Stimulated activated CD4-positive, alpha-beta T cell treated with anti-CD3 and anti-CD28 coated beads, Interleukin-4, amount 100 ng/mL, for 4 hours (primary cell): ENCODE results near the gene IFT57.
"Not testable (repeated sequence)": the region's sequence is repeated elsewhere in the genome, so short reads cannot be mapped to it uniquely, and the experiment has no call there.

Source experiments
- DNase-seq, 2 experiments: peaks; one replicate each; pipeline ENCODE4 v3.0.0-alpha.2; 2020

Gene IFT57

DNA sequence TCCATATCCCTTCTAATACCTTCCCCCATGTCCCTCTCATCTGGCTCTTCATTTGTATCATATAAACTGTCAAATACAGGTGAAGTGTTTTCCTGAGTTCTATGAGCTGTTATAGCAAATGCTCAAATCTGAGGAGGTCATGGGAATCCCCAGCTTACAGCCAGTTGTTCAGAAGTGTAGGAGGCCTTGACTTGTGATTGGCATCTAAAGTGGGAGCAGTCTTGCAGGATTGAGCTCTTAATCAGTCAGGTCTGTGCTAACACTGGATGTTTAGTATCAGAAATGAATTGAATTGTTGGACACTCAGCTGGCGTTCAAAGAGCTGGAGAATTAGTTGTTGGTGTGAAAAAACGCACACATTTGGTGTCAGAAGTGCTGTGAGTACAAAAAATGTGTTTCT, 65.0 kb downstream of the IFT57 start:
- no peak for DNase-seq

DNA sequence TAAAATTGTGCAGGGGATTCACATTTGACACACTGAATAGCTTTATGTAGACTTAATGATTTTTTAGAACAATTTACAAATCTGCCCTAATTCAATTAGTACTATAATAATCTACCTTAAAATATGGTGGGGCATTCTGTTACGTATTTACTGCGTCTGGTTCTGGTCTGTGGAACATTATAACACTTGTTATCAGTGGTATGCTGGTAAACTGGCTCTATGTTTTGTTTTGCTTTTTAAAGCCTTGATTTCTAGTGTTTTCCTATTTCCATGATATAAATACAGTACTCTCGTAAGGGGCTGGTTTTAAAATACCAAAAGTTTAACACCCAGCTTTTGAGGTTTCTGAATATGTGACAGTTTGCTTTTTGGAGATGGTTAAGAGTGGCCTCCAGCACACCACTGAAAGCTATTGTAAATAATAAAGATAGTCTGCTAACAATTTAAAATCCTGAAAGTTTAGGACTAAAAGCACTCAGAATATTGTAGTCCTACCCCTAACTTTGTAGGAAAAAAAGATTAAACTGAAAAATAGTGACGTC, 65.8 kb downstream of the IFT57 start:
- no peak for DNase-seq

DNA sequence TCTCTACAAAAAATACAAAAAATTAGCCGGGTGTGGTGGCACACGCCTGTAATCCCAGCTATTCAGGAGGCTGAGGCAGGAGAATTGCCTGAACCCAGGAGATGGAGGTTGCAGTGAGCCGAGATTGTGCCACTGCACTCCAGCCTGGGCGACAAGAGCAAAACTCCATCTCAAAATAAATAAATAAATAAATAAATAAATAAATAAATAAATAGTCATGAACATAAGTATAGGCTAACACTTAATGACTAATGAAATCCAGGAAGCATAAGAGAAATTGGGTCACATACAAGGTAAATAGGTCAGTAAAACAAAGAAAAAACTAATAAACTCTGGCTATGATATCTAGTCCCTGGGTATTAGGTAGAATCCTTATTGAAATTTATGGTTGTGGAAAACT, 66.6 kb downstream of the IFT57 start:
- not testable (repeated sequence) for DNase-seq

DNA sequence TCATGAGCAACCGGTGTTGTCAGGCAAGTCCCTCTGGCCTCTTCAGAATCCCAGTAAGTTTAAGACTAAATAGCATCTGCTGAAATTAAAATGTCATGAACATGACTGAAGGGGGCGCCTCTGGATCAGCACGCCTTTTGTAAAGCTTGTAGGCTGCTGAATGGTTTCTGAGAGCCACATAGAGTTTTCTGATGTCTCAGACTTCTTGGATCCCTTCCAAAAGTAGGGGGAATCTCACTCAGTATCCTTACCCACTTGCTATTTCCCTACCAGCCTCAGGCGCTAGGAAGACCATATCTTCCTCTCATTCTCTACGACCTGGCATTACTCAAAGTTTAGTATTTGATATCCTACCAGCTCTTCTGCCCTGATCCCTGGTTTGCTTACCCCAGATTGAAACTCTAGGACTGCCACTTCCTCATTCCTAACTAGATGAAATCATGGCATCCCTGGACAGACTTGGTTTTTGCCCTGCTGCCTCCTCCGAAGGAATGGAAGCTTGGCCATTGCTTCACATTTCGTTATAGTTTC, 68.7 kb downstream of the IFT57 start:
- DNase-seq = peak; percentile 43 to 47

DNA sequence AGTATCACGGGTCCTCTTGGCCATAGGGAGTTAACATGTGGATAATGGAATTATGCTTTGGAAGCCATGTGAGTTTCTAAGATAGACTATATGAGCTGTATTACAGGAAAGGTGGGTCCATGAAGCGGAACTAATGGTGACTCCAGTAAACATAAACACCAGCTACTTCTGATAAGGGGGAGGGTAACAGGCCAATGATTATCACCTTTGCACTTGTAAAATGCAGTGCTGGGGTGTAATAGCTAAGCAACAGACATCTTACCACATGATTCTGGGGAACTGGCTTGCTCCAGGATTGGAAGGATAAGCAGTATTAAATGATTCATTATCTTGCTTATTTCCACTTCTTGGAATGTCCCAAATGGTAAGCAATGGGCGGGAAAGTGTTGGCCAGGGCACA, 70.0 kb downstream of the IFT57 start:
- no peak for DNase-seq

DNA sequence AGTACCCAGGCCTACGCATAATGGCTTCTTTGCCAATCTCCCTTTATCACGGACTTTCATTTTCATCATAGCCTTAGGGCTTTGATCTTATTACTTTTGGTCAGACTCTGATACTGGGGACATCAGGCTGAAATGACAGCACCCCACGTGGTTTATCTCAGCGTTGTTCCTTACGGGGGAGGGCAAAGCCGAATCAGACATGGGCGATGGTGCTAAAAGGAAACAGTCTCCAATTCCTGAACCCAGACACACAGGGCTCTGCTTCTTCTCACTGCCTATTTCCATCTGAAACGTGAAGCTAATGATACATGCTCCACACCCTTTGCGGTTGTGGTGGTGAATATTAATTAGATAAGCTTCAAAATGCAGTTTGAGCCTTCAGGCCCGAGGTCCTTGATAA, 72.0 kb downstream of the IFT57 start:
- no peak for DNase-seq

DNA sequence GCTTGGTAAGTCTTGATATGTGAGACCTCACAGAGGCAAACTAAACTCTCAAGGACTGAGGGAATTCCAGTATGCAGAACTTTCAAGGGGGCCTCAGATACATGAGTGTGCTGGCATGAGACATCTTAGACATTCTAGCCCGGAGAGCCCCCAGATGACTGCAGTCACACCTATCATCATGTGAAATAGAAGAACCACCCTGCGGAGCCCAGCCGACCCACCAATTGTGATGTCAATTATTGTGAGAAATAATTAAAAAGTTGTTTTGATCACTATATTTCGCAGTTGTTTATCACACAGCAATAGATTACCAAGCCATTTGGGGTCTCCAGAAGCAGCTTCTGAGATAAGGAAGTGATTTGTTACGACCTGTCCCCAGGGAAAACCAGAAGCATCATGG, 76.1 kb downstream of the IFT57 start:
- no peak for DNase-seq

DNA sequence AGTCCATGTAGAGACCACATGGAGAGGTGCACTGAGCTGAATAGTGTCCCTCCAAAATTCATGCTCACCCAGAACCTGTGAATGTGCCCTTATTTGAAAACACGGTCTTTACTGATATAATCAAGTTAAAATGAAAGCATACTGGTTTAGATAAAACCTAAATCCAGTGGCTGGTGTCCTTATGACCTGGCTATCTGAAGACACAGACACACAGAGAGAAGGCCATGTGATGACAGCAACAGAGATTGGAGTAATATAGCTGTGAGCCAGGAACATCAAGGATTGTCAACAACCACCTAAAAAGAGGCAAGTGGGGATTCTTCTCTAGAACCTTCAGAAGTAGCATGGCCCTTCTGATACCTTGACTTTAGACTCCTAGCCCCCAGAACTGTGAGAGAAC, 76.6 kb downstream of the IFT57 start:
- no peak for DNase-seq

DNA sequence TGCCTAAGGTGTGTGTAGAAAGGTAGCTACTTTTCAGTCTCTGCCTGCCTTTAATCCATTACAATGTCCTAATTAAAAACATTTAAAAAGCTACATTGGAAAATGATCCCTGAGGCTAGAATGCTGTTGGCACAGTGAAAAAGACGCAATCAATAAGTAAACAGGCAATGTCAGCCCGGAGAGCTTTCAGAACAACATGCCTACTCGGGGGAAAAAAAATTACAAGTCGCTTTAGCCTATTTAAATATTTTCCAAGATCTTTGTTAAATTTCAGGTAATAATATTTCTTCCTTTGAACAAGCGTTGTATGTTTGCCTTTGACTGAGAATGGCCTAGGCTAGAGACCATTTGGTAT, 84.8 kb downstream of the IFT57 start:
- DNase-seq = no peak

DNA sequence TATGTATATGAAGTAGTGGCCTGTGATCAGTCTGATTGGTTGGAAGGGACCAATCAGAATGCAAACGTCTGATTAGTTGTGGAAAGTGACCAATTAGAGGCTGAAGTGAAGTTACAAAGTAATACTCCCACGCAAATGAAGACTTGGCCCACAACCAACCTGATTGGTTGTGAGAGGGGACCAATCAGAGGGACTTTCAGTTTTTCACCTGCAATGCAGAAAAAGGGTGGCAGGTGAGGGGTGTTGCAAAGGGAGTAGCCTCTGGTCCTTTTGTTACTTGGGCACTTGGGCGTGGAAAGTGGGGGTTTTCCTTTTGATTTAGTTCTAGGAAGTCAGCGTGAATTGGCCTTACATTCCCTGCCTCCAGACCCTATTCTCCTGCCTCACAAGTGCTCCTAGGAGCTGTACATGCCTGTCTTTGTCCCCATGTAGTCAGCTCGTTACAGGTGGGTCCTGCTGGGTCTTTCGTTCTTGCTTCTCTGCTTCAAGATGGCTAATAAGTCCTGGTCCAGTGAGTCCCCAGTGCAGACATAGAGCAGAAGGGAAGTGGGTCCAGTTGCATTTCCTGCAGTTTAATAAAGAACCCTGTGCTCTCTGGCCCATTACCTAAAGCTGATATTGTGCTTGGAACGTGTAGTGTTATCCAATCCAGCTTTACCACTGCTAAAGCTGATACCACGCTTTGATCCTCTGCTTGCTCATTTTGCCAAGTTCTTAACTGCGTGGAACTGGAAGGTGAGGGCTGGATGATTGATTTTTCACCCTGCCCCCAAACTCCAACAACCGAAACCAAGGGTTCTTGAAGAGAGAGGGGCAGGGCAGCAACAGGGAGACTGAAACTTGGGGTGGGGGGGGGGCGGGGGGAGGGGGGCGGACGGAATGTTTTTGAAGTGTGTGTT, 85.4 kb downstream of the IFT57 start:
- DNase-seq = no peak

DNA sequence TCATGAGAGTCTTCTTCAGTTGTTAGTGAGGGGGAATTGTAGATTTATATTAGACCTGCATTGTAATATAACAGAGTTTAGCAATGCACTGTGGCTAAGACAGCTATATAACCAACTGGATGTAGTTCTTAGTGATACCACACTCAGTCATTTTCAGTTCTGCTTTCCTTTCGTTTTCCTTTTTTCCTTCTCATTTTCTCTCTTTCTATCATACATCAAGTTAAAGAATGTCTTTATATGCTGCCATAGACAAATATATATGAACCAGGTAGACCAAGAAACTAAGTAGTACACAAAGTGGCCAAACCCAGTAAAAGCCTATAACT, 87.7 kb downstream of the IFT57 start:
- DNase-seq = no peak

DNA sequence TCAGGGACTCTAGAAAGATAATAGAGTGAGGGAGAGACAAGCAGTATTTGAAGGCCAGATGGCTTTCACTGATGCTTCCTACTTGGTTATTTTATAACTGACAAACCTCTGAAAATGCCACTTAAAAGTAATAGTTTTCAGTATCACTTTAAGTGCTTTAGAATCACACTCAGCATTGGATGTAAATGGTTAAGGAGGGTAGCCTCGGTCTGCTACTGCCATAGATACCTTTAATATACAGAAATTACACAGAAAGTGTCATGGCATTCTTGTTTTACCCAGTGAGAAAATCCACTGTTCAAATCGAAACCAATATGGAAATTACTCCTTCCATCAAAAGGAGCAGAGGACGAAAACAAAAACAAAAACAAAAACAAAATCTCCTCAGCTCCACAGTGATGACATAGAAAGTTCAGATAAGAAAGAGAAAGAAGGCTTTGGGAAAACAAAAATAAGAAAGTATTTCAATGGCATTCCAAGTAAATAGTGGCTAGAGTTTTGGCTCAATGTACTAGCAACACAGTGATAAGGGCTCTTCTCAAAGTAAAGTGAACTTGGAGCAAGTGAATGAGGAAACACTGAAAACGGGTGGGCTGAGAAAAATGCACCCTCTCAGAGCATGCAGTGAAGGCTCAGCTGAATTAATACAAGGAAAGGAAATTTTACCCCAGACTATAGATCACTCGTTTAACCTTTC, 88.2 kb downstream of the IFT57 start:
- no peak for DNase-seq

DNA sequence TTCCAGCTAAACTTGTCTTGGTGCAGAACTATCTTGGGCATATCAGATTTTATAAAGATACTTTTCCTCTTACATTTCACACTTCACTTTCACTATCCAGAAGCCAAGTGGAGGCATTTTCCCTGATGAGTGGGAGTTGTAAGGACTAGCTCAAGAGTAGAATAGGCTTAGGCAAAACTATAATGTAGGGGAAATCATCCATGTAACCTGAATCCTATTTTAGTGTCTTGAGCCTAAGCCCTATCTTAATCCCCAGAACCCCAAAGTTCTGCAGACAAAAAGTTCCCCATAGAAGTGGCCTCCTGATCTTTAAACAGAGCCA, 89.2 kb downstream of the IFT57 start:
- no peak for DNase-seq

DNA sequence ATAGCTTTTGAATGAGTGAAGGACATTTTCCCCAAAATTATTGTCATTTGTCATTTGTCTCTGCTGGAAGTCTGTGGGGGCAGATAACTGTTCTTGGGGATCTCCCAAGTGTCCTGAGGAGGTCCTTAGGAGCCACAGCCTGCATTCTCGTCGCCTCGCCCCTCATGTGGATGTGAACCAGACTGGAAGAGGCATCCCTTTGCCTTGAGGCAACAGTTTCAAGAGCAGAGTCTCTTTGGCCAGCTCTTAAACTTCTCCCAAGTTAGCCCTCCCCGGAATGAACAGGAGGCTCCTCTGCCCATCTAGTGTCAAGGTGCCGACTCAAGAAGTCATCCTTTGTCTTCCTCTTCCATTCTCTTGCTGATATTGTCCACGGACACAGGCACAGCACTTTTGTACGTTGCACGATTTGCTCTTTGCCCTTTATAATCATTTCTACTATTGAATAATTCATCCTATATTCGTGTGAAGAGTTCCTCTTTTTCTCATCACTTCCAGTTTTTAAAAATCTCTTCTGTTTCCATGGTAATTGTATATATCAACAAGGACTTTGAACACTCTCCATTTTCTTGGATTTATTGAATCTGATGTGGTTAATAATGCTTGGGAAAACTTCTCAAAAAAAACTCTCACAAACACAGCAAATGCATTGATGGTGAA, 90.6 kb downstream of the IFT57 start:
- peak in 1 of 2 experiments; percentile 21 for DNase-seq

DNA sequence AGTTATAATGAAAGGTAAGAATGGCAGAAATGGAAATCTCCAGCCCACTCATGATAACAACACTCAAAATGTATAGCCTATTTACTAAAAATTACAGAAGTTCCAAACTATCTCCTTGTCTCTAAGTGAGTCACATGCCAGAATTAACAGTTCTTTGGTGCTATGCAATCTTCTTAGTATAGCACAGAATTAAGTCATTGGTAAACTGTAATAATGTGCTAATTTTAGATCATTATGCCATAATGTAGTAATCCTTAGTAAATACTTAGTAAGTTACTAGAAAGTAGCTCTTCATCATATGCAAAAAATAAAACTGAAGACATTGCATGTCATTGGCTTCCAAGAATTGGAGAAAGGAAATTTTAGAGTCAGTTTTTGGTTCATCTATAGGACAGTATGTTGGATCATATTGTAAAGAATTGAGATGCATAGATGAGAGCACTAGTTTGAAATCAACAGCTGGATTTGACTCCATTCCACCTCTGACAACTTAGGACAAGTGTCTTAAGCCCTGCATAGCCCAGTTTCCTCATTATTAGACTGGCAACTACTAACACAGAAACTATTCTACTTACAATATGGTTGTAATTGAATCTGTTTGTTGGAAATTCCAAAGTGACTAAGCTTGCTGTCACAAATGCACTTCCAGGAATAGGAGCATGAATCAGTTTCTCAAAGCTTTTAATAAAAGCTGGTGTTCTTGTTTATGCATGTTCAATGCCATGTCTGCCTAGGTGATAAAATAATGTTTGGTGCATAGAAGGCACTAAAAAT, 91.3 kb downstream of the IFT57 start:
- no peak for DNase-seq

DNA sequence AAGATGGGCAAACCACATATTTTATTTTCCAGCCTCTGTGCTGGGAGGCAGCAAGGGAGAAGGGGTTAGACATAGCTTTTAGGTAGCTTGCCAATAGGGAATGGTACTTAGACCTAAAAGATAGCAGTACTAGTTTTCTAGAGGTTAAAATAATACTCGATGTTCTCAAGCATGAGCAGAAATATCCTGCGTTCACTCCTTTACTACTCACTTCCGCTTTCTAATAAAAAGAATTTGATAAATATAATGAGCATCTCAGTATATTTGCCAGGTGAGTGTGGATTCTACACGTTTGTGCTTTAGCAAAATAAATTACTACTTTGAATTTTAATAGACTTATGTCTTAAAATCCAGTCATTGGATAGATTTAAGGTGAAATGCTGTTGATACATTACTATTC, 92.0 kb downstream of the IFT57 start:
- no peak for DNase-seq

DNA sequence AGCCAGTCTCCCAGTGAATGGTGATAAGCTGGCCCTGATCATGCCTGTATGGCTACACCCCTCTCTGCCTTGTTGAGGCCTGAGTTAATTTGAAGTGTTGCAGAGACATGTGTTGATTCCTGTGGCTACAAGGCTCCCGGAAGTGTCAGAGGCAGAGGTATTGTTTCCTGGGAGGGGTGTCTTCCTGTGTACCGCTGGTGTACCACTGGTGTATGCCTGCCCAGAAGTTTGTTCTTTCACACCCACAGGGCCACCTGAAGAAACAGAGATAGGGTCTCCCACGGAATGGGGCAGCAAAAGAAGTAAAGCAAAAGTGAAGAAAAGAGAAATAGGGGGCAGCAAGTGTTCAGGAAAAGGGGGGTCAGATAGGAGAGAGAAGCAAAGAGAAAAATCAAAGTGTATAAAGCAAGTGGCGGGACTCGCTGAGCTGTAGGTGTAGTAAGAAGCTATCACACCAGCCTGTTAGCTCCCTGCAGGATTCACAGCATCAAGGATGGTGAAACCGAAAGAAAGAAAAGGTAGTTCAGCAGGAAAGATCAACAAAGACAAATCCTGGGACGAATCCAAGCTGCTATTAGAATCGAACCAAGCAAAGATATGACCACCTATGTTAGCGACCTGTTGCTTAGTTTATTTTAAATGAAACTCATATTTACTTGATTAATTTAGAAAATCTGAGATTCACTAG, 94.8 kb downstream of the IFT57 start:
- peak; percentile 29 to 76 for DNase-seq

DNA sequence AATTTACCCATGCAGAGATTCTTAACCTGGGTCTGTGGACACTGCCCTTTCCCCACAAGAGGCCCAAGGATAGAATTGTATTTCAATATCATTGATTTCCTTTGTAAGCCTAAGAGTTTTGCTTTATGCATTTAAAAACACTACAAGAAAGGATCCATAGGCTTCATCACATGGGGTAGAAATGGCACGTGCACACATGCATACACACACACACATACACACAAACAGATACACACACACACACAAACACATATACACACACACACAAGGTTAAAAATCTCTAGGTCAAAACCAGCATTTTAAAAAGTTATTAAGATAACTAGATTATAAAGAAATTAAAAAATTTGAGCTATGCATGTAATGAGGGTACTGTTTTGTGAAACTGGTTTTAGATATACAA, 95.9 kb downstream of the IFT57 start:
- DNase-seq = no peak

DNA sequence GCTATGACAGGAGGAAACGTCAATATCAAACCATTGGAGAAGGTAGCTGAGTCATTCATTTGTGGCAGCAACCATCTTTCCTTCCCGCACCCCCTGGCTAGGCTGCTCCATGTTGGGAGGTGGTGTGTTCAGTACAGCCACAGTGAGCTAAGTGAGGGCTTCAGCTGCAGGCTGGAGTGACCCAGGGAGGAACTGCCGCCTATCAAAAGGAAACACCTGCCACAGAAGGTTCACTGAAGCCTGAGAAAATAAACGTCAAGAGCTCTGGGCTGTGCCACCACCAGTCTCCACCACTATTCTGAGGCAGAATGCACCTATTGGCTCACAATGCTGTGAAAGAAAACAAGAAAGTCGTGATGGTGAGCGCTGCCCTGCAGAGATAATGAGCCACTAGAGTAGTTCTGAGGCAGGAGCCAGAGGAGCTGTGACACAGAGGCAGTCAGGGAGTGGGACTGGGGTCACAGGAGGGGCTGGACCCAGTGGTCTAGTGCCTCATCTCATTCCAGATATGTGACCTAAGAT, 96.6 kb downstream of the IFT57 start:
- DNase-seq = peak; percentile 39 to 67

DNA sequence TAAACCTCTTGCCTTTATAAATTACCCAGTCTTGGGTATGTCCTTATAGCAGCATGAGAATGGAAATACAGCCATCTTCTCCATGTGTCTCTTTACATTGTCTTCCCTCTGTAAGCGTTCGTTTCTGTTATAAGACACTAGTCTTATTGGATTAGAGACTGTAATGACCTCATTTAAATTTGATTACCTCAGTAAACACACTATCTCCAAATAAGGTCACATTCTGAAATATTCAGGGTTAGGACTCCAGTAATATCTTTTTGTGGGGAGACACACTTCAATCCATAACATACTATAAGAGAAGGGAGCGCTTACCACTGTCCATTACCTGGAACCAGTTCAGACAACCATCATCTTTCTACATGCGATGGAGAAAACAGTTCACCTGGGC, 97.1 kb downstream of the IFT57 start:
- DNase-seq = no peak

DNA sequence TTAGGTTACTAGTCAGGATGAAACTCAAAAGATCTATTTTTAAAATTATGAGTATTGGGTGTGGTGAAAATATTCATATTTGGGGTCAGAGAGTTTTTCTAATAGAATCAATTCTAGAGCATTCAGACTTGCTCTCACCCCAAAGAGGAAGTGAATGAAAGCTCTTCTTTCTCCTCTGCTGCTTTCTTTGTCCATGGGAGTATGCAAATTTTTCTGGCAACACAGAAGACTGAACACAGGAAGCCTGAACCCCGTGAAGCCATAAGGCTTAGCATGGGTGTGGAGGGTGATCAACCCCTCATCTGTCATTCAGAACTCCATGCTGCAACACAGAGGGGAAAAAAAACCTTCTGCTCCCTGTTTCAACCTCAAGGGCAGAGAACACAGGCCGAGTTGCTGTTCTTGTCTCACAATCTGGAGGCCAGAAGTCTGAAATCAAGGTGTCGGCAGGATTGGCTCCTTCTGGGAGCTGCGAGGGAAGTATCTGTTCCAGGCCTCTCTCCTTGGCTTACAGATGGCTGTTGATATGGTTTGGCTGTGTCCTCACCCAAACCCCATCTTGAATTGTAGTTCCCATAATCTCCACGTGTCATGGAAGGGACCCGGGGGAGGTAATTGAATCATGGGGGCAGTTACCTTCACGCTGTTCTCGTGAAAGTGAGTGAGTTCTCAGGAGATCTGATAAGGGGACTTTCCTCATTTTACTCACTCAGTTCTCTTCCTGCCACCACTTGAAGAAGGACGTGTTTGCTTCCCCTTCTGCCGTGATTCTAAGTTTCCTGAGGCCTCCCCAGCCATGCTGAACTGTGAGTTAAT, 97.7 kb downstream of the IFT57 start:
- DNase-seq = peak; percentile 49 to 85
